T-helper 22 cell (primary cell): Measurements from ENCODE around the gene OTULINL.

Experiments
- DNase-seq: peaks from one replicate; pipeline ENCODE4 v3.0.0-alpha.2; 2020; ENCODE audit warnings: low read depth

Gene OTULINL

DNA sequence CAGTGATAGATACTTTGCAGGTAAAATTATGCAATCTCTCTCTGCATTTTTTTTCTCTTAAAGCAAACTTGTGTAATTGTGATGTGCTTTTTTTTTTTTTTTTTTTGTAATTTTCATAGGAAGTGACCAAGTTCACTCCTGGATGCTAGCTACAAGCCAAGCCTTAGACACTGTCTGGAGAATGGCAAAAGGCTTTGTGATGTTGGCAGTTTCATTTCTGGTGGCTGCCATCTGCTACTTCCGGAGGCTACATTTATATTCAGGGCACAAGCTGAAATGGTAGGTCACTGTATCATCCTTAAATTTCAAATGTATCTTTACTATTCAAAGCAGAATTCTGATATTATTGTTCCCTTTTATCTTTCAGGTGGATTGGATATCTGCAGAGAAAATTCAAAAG lies 19.3 kb downstream of the OTULINL start:
- no peak for DNase-seq

DNA sequence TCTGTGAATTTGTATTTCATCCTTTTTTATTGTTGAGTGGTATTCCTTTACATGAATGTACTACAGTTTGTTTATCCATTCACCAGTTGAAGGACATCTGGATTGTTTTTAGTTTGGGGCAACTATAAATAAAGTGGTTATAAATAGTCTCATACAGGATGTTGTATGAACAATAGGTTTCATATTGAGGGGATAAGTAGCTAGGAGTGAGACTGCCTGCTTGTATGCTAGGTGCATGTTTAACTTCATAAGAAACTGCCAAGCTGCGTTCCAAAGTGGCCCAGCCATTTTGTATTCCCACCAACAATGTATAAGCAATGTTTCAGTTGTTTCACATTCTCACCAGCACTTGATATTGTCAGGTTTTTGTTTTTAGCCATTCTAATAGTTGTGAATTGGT lies 21.5 kb downstream of the OTULINL start:
- DNase-seq, result no peak

- no peak for DNase-seq
Measured at GRCh38 chr5:14607104-14607503, 25.5 kb downstream of the OTULINL start.

GRCh38 chr5:14608169-14608568 lies 26.6 kb downstream of the OTULINL start:
- no peak for DNase-seq

- DNase-seq, result no peak
Measured at GRCh38 chr5:14611737-14612136, 30.1 kb downstream of the OTULINL start.

GRCh38 chr5:14614490-14614889 lies 32.9 kb downstream of the OTULINL start:
- no peak for DNase-seq

DNA sequence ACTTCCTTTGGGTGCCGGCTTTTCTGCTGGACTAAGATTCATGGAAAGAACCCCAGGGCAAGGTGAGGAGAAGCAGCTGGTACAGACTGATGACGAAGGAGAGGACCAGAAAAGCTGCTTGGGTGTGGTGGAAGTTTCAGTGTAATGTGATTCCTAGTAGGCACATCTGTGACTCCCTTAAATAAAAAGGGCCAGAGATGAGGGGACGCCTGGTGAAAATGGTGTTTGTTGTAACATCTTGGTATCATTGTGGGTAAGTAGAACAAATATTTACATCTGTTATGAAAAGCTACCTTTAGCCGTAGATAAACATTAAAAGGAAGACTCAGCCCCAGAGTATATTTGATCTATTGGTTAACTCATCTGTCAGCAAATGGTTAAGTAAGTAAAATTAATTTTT lies 33.8 kb downstream of the OTULINL start:
- DNase-seq, result no peak

GRCh38 chr5:14617441-14617840 lies 35.8 kb downstream of the OTULINL start:
- DNase-seq, result no peak

DNA sequence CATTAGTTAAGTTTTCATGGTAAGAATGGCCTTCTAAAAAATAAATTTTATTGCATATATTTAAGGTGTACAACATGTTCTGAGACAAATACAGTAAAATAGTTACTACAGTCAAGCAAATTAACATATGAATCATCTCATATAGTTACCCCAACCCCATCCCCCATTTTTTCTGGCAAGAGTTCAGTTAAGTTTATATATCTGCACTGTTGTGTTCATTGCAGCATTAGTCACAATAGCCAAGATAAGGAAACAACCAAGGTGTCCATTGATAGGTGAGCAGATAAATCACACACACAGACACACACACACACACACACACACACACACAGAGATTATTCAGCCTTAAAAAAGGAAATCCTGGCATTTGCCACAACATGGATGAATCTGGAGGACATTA lies 45.7 kb downstream of the OTULINL start:
- DNase-seq, result no peak

DNA sequence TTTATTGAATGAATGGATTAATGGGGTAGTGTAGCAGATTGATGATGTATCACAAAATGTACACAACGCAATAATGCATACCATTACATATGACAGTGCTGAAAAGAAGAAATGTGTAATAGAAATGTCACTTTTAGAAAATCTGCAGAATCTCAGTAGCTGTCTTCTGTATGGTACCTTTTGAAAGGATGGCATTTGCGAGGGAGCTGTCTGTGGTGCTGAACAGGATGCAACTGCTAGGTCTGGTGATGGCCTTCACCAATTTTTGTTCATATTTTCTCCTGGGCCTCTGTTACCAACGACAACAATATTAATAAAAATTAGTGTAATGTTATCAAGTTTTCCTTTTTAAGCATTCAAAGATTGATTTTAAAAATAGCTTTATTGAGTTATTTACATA lies 46.8 kb downstream of the OTULINL start:
- no peak for DNase-seq

DNA sequence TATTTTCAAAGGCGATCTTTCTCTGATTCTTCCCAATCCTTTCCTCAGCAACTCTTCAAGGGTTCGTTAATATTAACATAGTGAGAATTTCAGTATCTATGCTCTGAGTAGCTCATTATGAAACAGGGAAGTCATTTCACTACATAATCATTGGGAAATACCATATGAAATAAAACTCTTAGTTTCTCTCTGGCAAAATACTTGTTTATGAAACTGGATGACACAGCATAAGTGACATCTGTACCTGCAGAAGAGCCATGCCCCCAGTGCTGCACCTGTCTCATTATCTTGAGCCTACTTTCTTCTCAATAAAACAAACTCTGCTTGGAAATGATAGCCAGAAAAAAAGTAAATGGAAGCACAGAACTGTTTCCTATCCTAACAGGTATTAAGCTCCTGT lies 49.1 kb downstream of the OTULINL start:
- no peak for DNase-seq

DNA sequence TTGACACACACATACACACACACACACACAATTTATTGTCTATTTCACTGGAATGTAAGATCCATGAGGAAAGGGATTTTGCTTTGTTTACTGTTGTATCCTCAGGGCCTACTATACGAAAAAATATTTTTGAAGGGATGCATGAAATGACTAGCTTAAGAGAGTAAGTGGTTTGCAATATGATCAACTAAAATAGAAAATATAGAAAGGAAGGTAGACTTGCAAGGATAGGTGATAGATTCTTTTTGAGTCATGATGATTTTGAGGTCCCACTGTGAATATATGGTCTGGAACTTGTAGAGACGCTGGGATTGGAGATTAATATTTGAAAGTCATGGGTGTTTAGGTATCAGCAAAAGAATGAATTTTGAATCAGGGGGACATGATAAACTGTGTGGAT lies 54.1 kb downstream of the OTULINL start:
- no peak for DNase-seq

- DNase-seq, result no peak
Measured at GRCh38 chr5:14640765-14641164, 59.2 kb downstream of the OTULINL start.

GRCh38 chr5:14644623-14645237 lies 63.1 kb downstream of the OTULINL start:
- DNase-seq, result no peak

DNA sequence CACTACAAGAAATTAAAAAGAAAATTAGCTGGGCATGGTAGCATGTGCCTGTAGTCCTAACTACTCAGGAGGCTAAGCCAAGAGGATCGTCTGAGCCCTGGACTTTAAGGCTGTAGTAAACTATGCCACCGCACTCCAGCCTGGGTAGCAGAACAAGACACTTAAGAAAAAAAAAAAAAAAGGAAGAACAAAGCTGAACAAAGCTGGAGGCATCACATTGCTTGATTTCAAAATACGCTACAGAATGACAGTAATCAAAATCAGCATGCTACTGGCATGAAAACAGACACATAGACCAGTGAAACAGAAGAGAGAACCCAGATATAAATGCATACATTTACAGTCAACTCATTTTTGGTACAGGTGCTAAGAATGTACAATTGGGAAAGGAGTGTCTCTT lies 68.5 kb downstream of the OTULINL start:
- no peak for DNase-seq

DNA sequence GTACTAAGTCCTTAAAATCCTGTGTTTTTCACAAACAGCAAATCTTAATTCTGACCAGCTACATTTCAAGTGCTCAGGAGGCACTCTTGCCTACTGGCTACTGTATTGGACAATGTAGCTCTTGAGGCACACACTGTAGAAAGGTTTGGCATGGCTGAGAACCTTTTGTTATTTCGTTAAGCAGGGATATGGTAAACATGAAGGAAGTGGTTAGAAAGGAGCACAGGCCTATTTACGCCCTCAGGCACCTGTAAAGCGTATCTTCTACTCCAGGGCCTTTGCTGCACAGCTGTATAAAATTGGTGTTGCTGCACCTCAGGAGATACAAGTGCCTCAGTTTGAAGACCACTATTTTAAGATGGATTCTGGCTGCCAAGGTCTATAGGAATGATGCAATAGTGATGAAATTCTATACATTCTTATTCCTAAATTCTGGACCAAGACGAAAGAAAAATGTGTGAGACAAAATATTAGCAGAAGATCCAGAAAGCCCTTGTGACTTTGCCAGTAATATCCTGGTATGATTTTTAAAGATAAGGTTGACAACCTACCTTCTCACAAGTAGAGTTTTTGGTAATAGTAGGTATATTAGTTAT lies 73.7 kb downstream of the OTULINL start:
- DNase-seq, result no peak

DNA sequence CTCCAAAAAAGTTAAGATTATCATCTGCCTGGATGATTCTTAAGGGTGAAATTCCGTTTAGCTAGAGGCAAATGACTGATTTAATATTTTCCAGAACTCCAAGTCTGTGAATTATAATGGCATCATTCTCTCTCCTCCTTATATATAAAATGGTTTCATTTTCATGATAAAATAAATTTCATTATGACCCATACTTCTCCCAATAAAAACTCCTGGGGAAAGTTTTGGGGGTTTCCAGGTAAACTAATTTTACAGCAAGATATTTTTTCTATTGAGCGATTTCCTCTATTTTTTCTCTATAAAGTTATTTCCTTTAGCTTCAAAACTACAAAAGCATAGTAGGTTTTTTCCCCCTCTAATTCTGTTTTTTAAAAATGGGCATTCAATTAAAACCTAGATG lies 75.3 kb downstream of the OTULINL start:
- no peak for DNase-seq

GRCh38 chr5:14659821-14660607 lies 78.4 kb downstream of the OTULINL start:
- no peak for DNase-seq

GRCh38 chr5:14660833-14661232 lies 79.2 kb downstream of the OTULINL start:
- DNase-seq, result no peak
